HG02588 (cell line): ENCODE data around the gene B2M.
"Not testable (repeated sequence)": the region's sequence is repeated elsewhere in the genome, so short reads cannot be mapped to it uniquely, and the experiment has no call there.

Experiments used
- ATAC-seq: cut with Tn5 transposase; IDR thresholded peaks from one replicate; pipeline ENCODE4 v1.9.1; 2021; ENCODE audit warnings: mild to moderate bottlenecking, moderate library complexity; ENCODE audit not compliant: unreplicated experiment

B2M gene

GRCh38 chr15:44720460-44721176 is 9.3 kb downstream of the B2M start:
- no peak for ATAC-seq

- ATAC-seq: no peak
Measured at GRCh38 chr15:44722011-44722410, 10.7 kb downstream of the B2M start.

GRCh38 chr15:44726136-44726535 is 14.8 kb downstream of the B2M start:
- ATAC-seq: no peak

- ATAC-seq: peak; percentile 35
Measured at GRCh38 chr15:44726568-44727484, 15.5 kb downstream of the B2M start.

- no peak for ATAC-seq
Measured at GRCh38 chr15:44727485-44728231, 16.3 kb downstream of the B2M start.

GRCh38 chr15:44728232-44728575 is 16.9 kb downstream of the B2M start:
- not testable (repeated sequence) for ATAC-seq

- peak; percentile 73 for ATAC-seq
Measured at GRCh38 chr15:44728576-44729407, 17.5 kb downstream of the B2M start.

GRCh38 chr15:44729408-44730127 is 18.3 kb downstream of the B2M start:
- peak; percentile 3 for ATAC-seq

GRCh38 chr15:44734839-44735481 is 23.6 kb downstream of the B2M start:
- ATAC-seq: no peak

- ATAC-seq: peak; percentile 43
Measured at GRCh38 chr15:44735482-44736180, 24.3 kb downstream of the B2M start.

- ATAC-seq: peak; percentile 35
Measured at GRCh38 chr15:44736181-44736765, 25.0 kb downstream of the B2M start, which contains the start of gene TRIM69. Gene TRIM69 (plus strand): TSS chr15:44736528. CDS start chr15:44736705, 177 bp downstream.

GRCh38 chr15:44738340-44738984 is 27.1 kb downstream of the B2M start:
- ATAC-seq: no peak

GRCh38 chr15:44739222-44739847 is 28.0 kb downstream of the B2M start:
- ATAC-seq: not testable (repeated sequence)

GRCh38 chr15:44743454-44743853 is 32.1 kb downstream of the B2M start:
- not testable (repeated sequence) for ATAC-seq

GRCh38 chr15:44753345-44753744 is 42.0 kb downstream of the B2M start:
- ATAC-seq: no peak

GRCh38 chr15:44763187-44763586 is 51.9 kb downstream of the B2M start:
- ATAC-seq: no peak

- ATAC-seq: no peak
Measured at GRCh38 chr15:44763848-44764247, 52.5 kb downstream of the B2M start.
